HL-60/S4 treated with phorbol 12-myristate 13-acetate at 8.2 ng/mL for 4 days and 3 days (cell line): Measurements from ENCODE around the gene RSPH1.

Experiments
- in situ Hi-C: fragments of 300-500 bp; cut with MboI; formaldehyde crosslinking; loops from 2 replicates; pipeline ENCODE4 v1.15.0; 2022; ENCODE audit warnings: low sequenced_read_pairs

Gene RSPH1

GRCh38 chr21:42453224-42453985 lies 42.6 kb downstream of the RSPH1 start:
- in situ Hi-C loops, result loop anchor here (25.0 kb wide), 1 partner anchor 516 kb away; no protein-coding TSS in a partner anchor

- in situ Hi-C loops, result loop anchor here (25.0 kb wide), 1 partner anchor 515 kb away; no protein-coding TSS in a partner anchor
These were observed 43.4 kb downstream of the RSPH1 start for GRCh38 chr21:42452401-42453223.

GRCh38 chr21:42451941-42452340 lies 44.1 kb downstream of the RSPH1 start:
- in situ Hi-C loops, result loop anchor here (25.0 kb wide), 1 partner anchor 515 kb away; no protein-coding TSS in a partner anchor

GRCh38 chr21:42448686-42449085 lies 47.3 kb downstream of the RSPH1 start:
- in situ Hi-C loops, result no loop called here

- in situ Hi-C loops, result no loop called here
These were observed 48.3 kb downstream of the RSPH1 start for GRCh38 chr21:42447732-42448131.

- in situ Hi-C loops, result no loop called here
These were observed 48.8 kb downstream of the RSPH1 start for GRCh38 chr21:42447182-42447581.

GRCh38 chr21:42446531-42446930 lies 49.5 kb downstream of the RSPH1 start:
- in situ Hi-C loops, result no loop called here

GRCh38 chr21:42445311-42445710 lies 50.7 kb downstream of the RSPH1 start:
- in situ Hi-C loops, result no loop called here

GRCh38 chr21:42444745-42445059 lies 51.3 kb downstream of the RSPH1 start:
- in situ Hi-C loops, result no loop called here

- in situ Hi-C loops, result no loop called here
These were observed 51.9 kb downstream of the RSPH1 start for GRCh38 chr21:42443876-42444744.

- in situ Hi-C loops, result no loop called here
These were observed 52.7 kb downstream of the RSPH1 start for GRCh38 chr21:42443181-42443785.

GRCh38 chr21:42441963-42442362 lies 54.1 kb downstream of the RSPH1 start:
- in situ Hi-C loops, result no loop called here

GRCh38 chr21:42440187-42440792 lies 55.7 kb downstream of the RSPH1 start:
- in situ Hi-C loops, result no loop called here

- in situ Hi-C loops, result loop anchor here (10.0 kb wide), 1 partner anchor 285 kb away; no protein-coding TSS in a partner anchor
These were observed 56.5 kb downstream of the RSPH1 start for GRCh38 chr21:42439284-42440186.

GRCh38 chr21:42438316-42439205 lies 57.5 kb downstream of the RSPH1 start:
- in situ Hi-C loops, result loop anchor here (10.0 kb wide), 1 partner anchor 284 kb away; no protein-coding TSS in a partner anchor

- in situ Hi-C loops, result loop anchor here (10.0 kb wide), 1 partner anchor 283 kb away; no protein-coding TSS in a partner anchor
These were observed 58.2 kb downstream of the RSPH1 start for GRCh38 chr21:42437786-42438185.

GRCh38 chr21:42436914-42437313 lies 59.1 kb downstream of the RSPH1 start:
- in situ Hi-C loops, result loop anchor here (10.0 kb wide), 1 partner anchor 282 kb away; no protein-coding TSS in a partner anchor

- in situ Hi-C loops, result loop anchor here (10.0 kb wide), 1 partner anchor 281 kb away; no protein-coding TSS in a partner anchor
These were observed 60.2 kb downstream of the RSPH1 start for GRCh38 chr21:42435833-42436232.
